OCI-LY7 (cell line): ENCODE measurements around the gene MFSD6. TPM values are rescaled to one million over a fixed set of nuclear protein-coding genes. Genes with fewer than 3 reads are reported as not detected.

Source experiments
- BruUV-seq: library from RNA; stranded (reverse); fragments of 400-500 nt; replicated peaks from 2 replicates; lab custom pipeline; 2021; lab: Mats Ljungman, UMichigan
- CTCF ChIA-PET: fragments of 300-600 bp; sonication (Branson Sonifier 250); formaldehyde crosslinking; loops from one replicate; lab custom pipeline; 2022; ENCODE audit warnings: antibody characterized with exemption; ENCODE audit not compliant: unreplicated experiment; lab: Charles Lee
- POLR2A ChIA-PET: fragments of 300-600 bp; sonication (Branson Sonifier 250); formaldehyde crosslinking; loops from one replicate; lab custom pipeline; 2022; ENCODE audit warnings: antibody characterized with exemption; lab: Charles Lee
- DNase-seq: peaks from one replicate; pipeline ENCODE4 v3.0.0-alpha.2; 2015; ENCODE audit warnings: low spot score
- H2AFZ ChIP-seq: fragments of 200-600 bp; sonication (generic), shearing (Covaris generic); 2 replicates; pipeline ENCODE4 v1.6.1; 2014; ENCODE audit warnings: mild to moderate bottlenecking, antibody characterized with exemption, low read length, moderate library complexity
- H3K27ac ChIP-seq: fragments of 200-600 bp; sonication (generic); 2 replicates; pipeline ENCODE4 v1.5.1; 2014; ENCODE audit warnings: mixed run types, low read depth, mild to moderate bottlenecking, moderate library complexity, low read length, inconsistent platforms; ENCODE audit not compliant: poor library complexity, severe bottlenecking
- H3K36me3 ChIP-seq: fragments of 200-600 bp; sonication (generic); 2 replicates; pipeline ENCODE4 v1.6.1; 2014; ENCODE audit warnings: mild to moderate bottlenecking, antibody characterized with exemption, low read length, moderate library complexity, mixed read lengths; ENCODE audit not compliant: insufficient read depth
- H3K4me1 ChIP-seq: fragments of 200-600 bp; sonication (generic); 2 replicates; pipeline ENCODE4 v1.5.1; 2014; ENCODE audit warnings: mild to moderate bottlenecking, low read length; ENCODE audit not compliant: insufficient read depth, poor library complexity, severe bottlenecking
- H3K4me2 ChIP-seq: fragments of 200-600 bp; sonication (generic); 2 replicates; pipeline ENCODE4 v1.6.1; 2014; ENCODE audit warnings: mild to moderate bottlenecking, low read length
- H3K4me3 ChIP-seq: fragments of 200-600 bp; sonication (generic); 2 replicates; pipeline ENCODE4 v1.5.1; 2014; ENCODE audit warnings: mild to moderate bottlenecking, low read depth, low read length; ENCODE audit not compliant: poor library complexity, severe bottlenecking
- H3K79me2 ChIP-seq: fragments of 200-600 bp; sonication (generic); 2 replicates; pipeline ENCODE4 v1.6.1; 2016; ENCODE audit warnings: low read depth, mild to moderate bottlenecking, low read length, moderate library complexity, mixed read lengths; ENCODE audit not compliant: insufficient read depth
- H3K9me2 ChIP-seq: fragments of 200-600 bp; sonication (generic); 2 replicates; pipeline ENCODE4 v1.6.1; 2016; ENCODE audit warnings: mild to moderate bottlenecking, low read length, mixed read lengths; ENCODE audit not compliant: insufficient read depth
- H3K9me3 ChIP-seq: fragments of 200-600 bp; sonication (generic); 2 replicates; pipeline ENCODE4 v1.6.1; 2014; ENCODE audit warnings: mild to moderate bottlenecking, mixed run types, low read length, mixed read lengths
- H4K20me1 ChIP-seq: fragments of 200-600 bp; sonication (generic); 2 replicates; pipeline ENCODE4 v1.6.1; 2014; ENCODE audit warnings: mild to moderate bottlenecking, antibody characterized with exemption, low read length, moderate library complexity, mixed read lengths; ENCODE audit not compliant: insufficient read depth
- EZH2phosphoT487 ChIP-seq: fragments of 200-600 bp; sonication (generic); IDR thresholded peaks from 2 replicates; pipeline ENCODE4 v1.6.1; 2018; ENCODE audit warnings: low read depth, borderline replicate concordance, mild to moderate bottlenecking, mixed run types, antibody characterized with exemption, low read length, moderate library complexity, mixed read lengths
- intact Hi-C: fragments of 100-400 bp; cut with micrococcal nuclease; formaldehyde crosslinking; loops from one replicate; pipeline ENCODE4 v1.10.0; 2022; ENCODE audit not compliant: unreplicated experiment
- total RNA-seq, 2 experiments: library from RNA; depleted of rRNA in 1 of 2; stranded (reverse); fragments of >200 nt in 1 of 2; shearing (Covaris generic) in 1 of 2; gene quantifications; 2 replicates each; pipeline ENCODE4 v1.2.3, GENCODE V29; 2014 to 2022
- TF ChIP-seq, protein P1 (sequence below): fragments of 200-600 bp; sonication (generic); conservative IDR thresholded peaks from 2 replicates; pipeline ENCODE4 v1.5.1; 2014; ENCODE audit warnings: mild to moderate bottlenecking, antibody characterized with exemption, low read length, moderate library complexity, mixed read lengths

Gene MFSD6
- total RNA-seq, 2 experiments from 2014 or later: 8.3 to 19.5 TPM

GRCh38 chr2:190533175-190533967, 125.2 kb downstream of the MFSD6 start:
- DNase-seq: no peak
- Histone ChIP-seq H3K4me3 (peak overlapping the region; percentile 74), H3K36me3 (peaks cover 22% of the 10 kb centered on the region), H3K79me2 (peaks cover 13% of the 10 kb centered on the region; the same call in 1 of the 2 replicates), H3K4me1 (peaks cover 35% of the 10 kb centered on the region), H4K20me1 (no peaks in the 10 kb centered on the region), H3K27ac (peak overlapping the region; percentile 86), H2AFZ (peak overlapping the region; percentile 97), H3K9me3 (peaks cover 16% of the 10 kb centered on the region; the same call in 1 of the 2 replicates), H3K4me2 (peak overlapping the region; percentile 97), H3K9me2 (no peaks in the 10 kb centered on the region)
- CTCF ChIA-PET: no interaction called here
- no peak for TF ChIP-seq EZH2phosphoT487
- TF ChIP-seq, protein P1, sequence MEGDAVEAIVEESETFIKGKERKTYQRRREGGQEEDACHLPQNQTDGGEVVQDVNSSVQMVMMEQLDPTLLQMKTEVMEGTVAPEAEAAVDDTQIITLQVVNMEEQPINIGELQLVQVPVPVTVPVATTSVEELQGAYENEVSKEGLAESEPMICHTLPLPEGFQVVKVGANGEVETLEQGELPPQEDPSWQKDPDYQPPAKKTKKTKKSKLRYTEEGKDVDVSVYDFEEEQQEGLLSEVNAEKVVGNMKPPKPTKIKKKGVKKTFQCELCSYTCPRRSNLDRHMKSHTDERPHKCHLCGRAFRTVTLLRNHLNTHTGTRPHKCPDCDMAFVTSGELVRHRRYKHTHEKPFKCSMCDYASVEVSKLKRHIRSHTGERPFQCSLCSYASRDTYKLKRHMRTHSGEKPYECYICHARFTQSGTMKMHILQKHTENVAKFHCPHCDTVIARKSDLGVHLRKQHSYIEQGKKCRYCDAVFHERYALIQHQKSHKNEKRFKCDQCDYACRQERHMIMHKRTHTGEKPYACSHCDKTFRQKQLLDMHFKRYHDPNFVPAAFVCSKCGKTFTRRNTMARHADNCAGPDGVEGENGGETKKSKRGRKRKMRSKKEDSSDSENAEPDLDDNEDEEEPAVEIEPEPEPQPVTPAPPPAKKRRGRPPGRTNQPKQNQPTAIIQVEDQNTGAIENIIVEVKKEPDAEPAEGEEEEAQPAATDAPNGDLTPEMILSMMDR: no peak
- TSS peak; percentile 69 for BruUV-seq
- intact Hi-C loops: loop anchor here (2.0 to 10.0 kb wide), 8 partner anchors 66 to 1144 kb away; partner anchors contain the start of genes ASNSD1, GLS, MFSD6 and NABP1
- POLR2A ChIA-PET: interaction anchor here (0.7 to 2.1 kb wide), 16 partner anchors 8 to 770 kb away, joined by 3 to 8 read pairs (median 4); partner anchors contain the start of gene OSGEPL1

- DNase-seq: peak; percentile 71
- no TSS peak for BruUV-seq
- Histone ChIP-seq H3K9me3 (peaks cover 22% of the 10 kb centered on the region; the same call in 1 of the 2 replicates), H4K20me1 (no peaks in the 10 kb centered on the region), H3K36me3 (peaks cover 22% of the 10 kb centered on the region), H2AFZ (peak overlapping the region; percentile 97), H3K79me2 (peaks cover 13% of the 10 kb centered on the region; the same call in 1 of the 2 replicates), H3K27ac (peak overlapping the region; percentile 86), H3K4me1 (peaks cover 35% of the 10 kb centered on the region), H3K4me2 (peak overlapping the region; percentile 97), H3K9me2 (no peaks in the 10 kb centered on the region), H3K4me3 (peak overlapping the region; percentile 74)
- TF ChIP-seq, protein P1: no peak
- TF ChIP-seq EZH2phosphoT487: no peak
- ChIA-PET POLR2A (interaction anchor here (1.0 to 2.1 kb wide), 15 partner anchors 9 to 771 kb away, joined by 3 to 8 read pairs (median 4); partner anchors contain the start of gene OSGEPL1), CTCF (no interaction called here)
- intact Hi-C loops: loop anchor here (1.0 to 10.0 kb wide), 10 partner anchors 67 to 1143 kb away; partner anchors contain the start of genes ASNSD1, GLS, HIBCH and MFSD6
Measured at GRCh38 chr2:190533968-190534309, 125.8 kb downstream of the MFSD6 start.
